GM23338 (cell line): Measurements from ENCODE around the gene MYPOP. TPM values are rescaled to one million over a fixed set of nuclear protein-coding genes. Genes with fewer than 3 reads are reported as not detected.

Source experiments
- ATAC-seq: fragments of 200-7000 bp; cut with Tn5 transposase; 3 replicates; pipeline ENCODE4 v1.9.1; 2020
- DNase-seq: peaks from one replicate; pipeline ENCODE4 v3.0.0-alpha.2; 2015; ENCODE audit warnings: low spot score
- H2AFZ ChIP-seq: fragments of 200-600 bp; sonication (generic); 2 replicates; pipeline ENCODE4 v1.8.0; 2016; ENCODE audit warnings: antibody characterized with exemption, mild to moderate bottlenecking, moderate library complexity
- H3F3A ChIP-seq: fragments of 200-600 bp; sonication (generic); replicated peaks from 2 replicates; pipeline ENCODE4 v1.8.0; 2017; ENCODE audit warnings: antibody characterized with exemption, mixed run types, low read depth
- H3K27ac ChIP-seq: fragments of 200-600 bp; sonication (generic); 2 replicates; pipeline ENCODE4 v1.6.1; 2016; ENCODE audit warnings: low read depth
- H3K27me3 ChIP-seq: fragments of 200-600 bp; sonication (generic); 2 replicates; pipeline ENCODE4 v1.8.0; 2016; ENCODE audit warnings: mild to moderate bottlenecking, mixed run types, moderate library complexity; ENCODE audit not compliant: insufficient read depth
- H3K36me3 ChIP-seq: fragments of 200-600 bp; sonication (generic); 2 replicates; pipeline ENCODE4 v1.8.0; 2016; ENCODE audit warnings: mild to moderate bottlenecking; ENCODE audit not compliant: insufficient read depth
- H3K4me1 ChIP-seq: fragments of 200-600 bp; sonication (generic); 2 replicates; pipeline ENCODE4 v1.8.0; 2016; ENCODE audit warnings: mild to moderate bottlenecking, moderate library complexity; ENCODE audit not compliant: insufficient read depth
- H3K4me2 ChIP-seq: fragments of 200-600 bp; sonication (generic); 2 replicates; pipeline ENCODE4 v1.7.1; 2017; ENCODE audit warnings: mixed run types
- H3K4me3 ChIP-seq: fragments of 200-600 bp; sonication (generic); 2 replicates; pipeline ENCODE4 v1.6.1; 2016; ENCODE audit warnings: mixed run types
- H3K79me2 ChIP-seq: fragments of 200-600 bp; sonication (generic); replicated peaks from 2 replicates; pipeline ENCODE4 v1.8.0; 2017; ENCODE audit warnings: mild to moderate bottlenecking; ENCODE audit not compliant: insufficient read depth
- H3K9me2 ChIP-seq: fragments of 200-600 bp; sonication (generic); 2 replicates; pipeline ENCODE4 v1.8.0; 2017; ENCODE audit not compliant: insufficient read depth
- H4K20me1 ChIP-seq: fragments of 200-600 bp; sonication (generic); replicated peaks from 2 replicates; pipeline ENCODE4 v1.8.0; 2017; ENCODE audit warnings: mild to moderate bottlenecking; ENCODE audit not compliant: insufficient read depth
- H3K27ac Mint-ChIP-seq: 2 replicates; pipeline ENCODE4 v1.8.0; 2020; ENCODE audit warnings: inconsistent platforms, mild to moderate bottlenecking, moderate library complexity, mixed read lengths
- H3K27me3 Mint-ChIP-seq: 3 replicates; pipeline ENCODE4 v1.8.0; 2022; ENCODE audit warnings: low read depth, mild to moderate bottlenecking, moderate library complexity, mixed read lengths, inconsistent platforms; ENCODE audit not compliant: insufficient read depth, poor library complexity
- H3K36me3 Mint-ChIP-seq: 3 replicates; pipeline ENCODE4 v1.8.0; 2021; ENCODE audit warnings: low read depth, mild to moderate bottlenecking, inconsistent platforms, moderate library complexity, mixed read lengths
- H3K4me1 Mint-ChIP-seq: 3 replicates; pipeline ENCODE4 v1.8.0; 2020; ENCODE audit warnings: mild to moderate bottlenecking, inconsistent platforms, mixed read lengths
- H3K4me3 Mint-ChIP-seq: 3 replicates; pipeline ENCODE4 v1.8.0; 2021; ENCODE audit warnings: moderate library complexity, mild to moderate bottlenecking, inconsistent platforms, mixed read lengths
- H3K9me3 Mint-ChIP-seq: 3 replicates; pipeline ENCODE4 v1.8.0; 2020; ENCODE audit warnings: moderate library complexity, mild to moderate bottlenecking, inconsistent platforms, mixed read lengths
- CREB1 ChIP-seq: fragments of 250-450 bp; sonication (Bioruptor Pico); IDR thresholded peaks from 2 replicates; pipeline ENCODE4 v1.5.0; 2020; ENCODE audit warnings: low read depth, mild to moderate bottlenecking, moderate library complexity
- CTCF ChIP-seq, 2 experiments: fragments of 200-600 bp in 1 of 2; sonication (generic) in 1 of 2; conservative IDR thresholded peaks; 2 replicates each; pipeline versions ENCODE4 v1.5.1 to v1.6.1; 2016 to 2017; ENCODE audit warnings: antibody characterized with exemption in 2 of 2, low read depth in 2 of 2, mild to moderate bottlenecking in 2 of 2, moderate library complexity in 1 of 2
- ETS1 ChIP-seq: IDR thresholded peaks from 2 replicates; pipeline ENCODE4 v1.6.1; 2016; ENCODE audit warnings: antibody characterized with exemption
- EZH2 ChIP-seq: fragments of 200-600 bp; sonication (generic); IDR thresholded peaks from one replicate; pipeline ENCODE4 v1.8.0; 2017; ENCODE audit warnings: antibody characterized with exemption, mild to moderate bottlenecking, low read depth; ENCODE audit not compliant: unreplicated experiment
- EZH2phosphoT487 ChIP-seq: fragments of 200-600 bp; sonication (generic); IDR thresholded peaks from one replicate; pipeline ENCODE4 v1.8.1; 2018; ENCODE audit warnings: antibody characterized with exemption; ENCODE audit not compliant: unreplicated experiment
- JUNB ChIP-seq: IDR thresholded peaks from one replicate; pipeline ENCODE4 v1.6.1; 2016; ENCODE audit warnings: antibody characterized with exemption; ENCODE audit not compliant: unreplicated experiment
- NANOG ChIP-seq: IDR thresholded peaks from 2 replicates; pipeline ENCODE4 v1.6.1; 2016; ENCODE audit warnings: antibody characterized with exemption, borderline replicate concordance
- POLR2AphosphoS5 ChIP-seq: IDR thresholded peaks from 2 replicates; pipeline ENCODE4 v1.6.1; 2016; ENCODE audit warnings: antibody characterized with exemption, low read depth
- REST ChIP-seq: IDR thresholded peaks from one replicate; pipeline ENCODE4 v1.6.1; 2018; ENCODE audit warnings: antibody characterized with exemption; ENCODE audit not compliant: unreplicated experiment
- STAT1 ChIP-seq: IDR thresholded peaks from one replicate; pipeline ENCODE4 v1.6.1; 2016; ENCODE audit warnings: antibody characterized with exemption; ENCODE audit not compliant: unreplicated experiment
- ZNF114 ChIP-seq: fragments of 250-450 bp; sonication (Bioruptor Pico); IDR thresholded peaks from 2 replicates; pipeline ENCODE4 v1.5.0; 2020; ENCODE audit warnings: mild to moderate bottlenecking, moderate library complexity
- ZNF331 ChIP-seq: fragments of 250-450 bp; sonication (Bioruptor Pico); IDR thresholded peaks from 2 replicates; pipeline ENCODE4 v1.5.0; 2020; ENCODE audit warnings: low read depth, mild to moderate bottlenecking, moderate library complexity
- ZNF462 ChIP-seq: fragments of 250-450 bp; sonication (Bioruptor Pico); IDR thresholded peaks from 2 replicates; pipeline ENCODE4 v1.5.0; 2020; ENCODE audit warnings: mild to moderate bottlenecking, moderate library complexity
- polyA plus RNA-seq: library from polyadenylated mRNA; unstranded; fragments of >200 nt; fragmentation: Nextera tagmentation; extraction: Ambion mirVana; gene quantifications from 2 replicates; pipeline ENCODE4 v1.2.1, GENCODE V29; 2016
- total RNA-seq: library from RNA; depleted of rRNA; stranded (reverse); fragments of >200 nt; shearing (Covaris generic); gene quantifications from 2 replicates; pipeline ENCODE4 v1.2.3, GENCODE V29; 2014

Gene MYPOP
- total and polyA plus RNA-seq, 2 experiments from 2014 or later: 3.0 to 6.9 TPM

GRCh38 chr19:45913874-45914830, 11.7 kb upstream of the MYPOP start, which contains the start of gene NANOS2:
Gene NANOS2 (minus strand): TSS chr19:45914778. CDS start chr19:45914693, 85 bp downstream.
- Histone ChIP-seq H3K9me2 (no peaks in the 10 kb centered on the region), H3F3A (0 out of 2 replicates have a peak, but pooled peaks cover 4% of the 10 kb centered on the region), H3K4me3 (no peak within 1 kb of the TSS), H3K27ac (no peak within 1 kb of the TSS), H3K27me3 (no peaks in the 10 kb centered on the region), H3K79me2 (no peaks in the 10 kb centered on the region), H2AFZ (peak within 1 kb of the TSS; percentile 81; the same call in 1 of the 2 replicates), H3K4me1 (no peaks in the 10 kb centered on the region), H3K36me3 (no peaks in the 10 kb centered on the region), H4K20me1 (no peaks in the 10 kb centered on the region), H3K4me2 (no peak within 1 kb of the TSS)
- H3K9me3 Mint-ChIP-seq: no peaks in the 10 kb centered on the region; the same call in 2 of the 3 replicates
- H3K27ac Mint-ChIP-seq: no peak within 1 kb of the TSS
- TF ChIP-seq ZNF331 (CRISPR knock-in tag) (no peak), STAT1 (no peak), REST (no peak), ETS1 (no peak), CREB1 (CRISPR knock-in tag) (0 out of 2 replicates have a peak, but pooled peaks have one; percentile 12), ZNF462 (CRISPR knock-in tag) (no peak), POLR2AphosphoS5 (no peak), JUNB (no peak), EZH2phosphoT487 (no peak), EZH2 (no peak), CTCF (conservative IDR thresholded peaks at IDR 0.05; ENCODE audit: low read depth in 2 of 2) (peak; percentile 71 to 94), ZNF114 (no peak), NANOG (no peak)
- peak; percentile 98 for DNase-seq
- no peaks in the 10 kb centered on the region; the same call in 2 of the 3 replicates for H3K36me3 Mint-ChIP-seq
- H3K4me3 Mint-ChIP-seq: no peak within 1 kb of the TSS; the same call in 2 of the 3 replicates
- ATAC-seq: peak; percentile 98
- H3K27me3 Mint-ChIP-seq: peaks cover 17% of the 10 kb centered on the region
- H3K4me1 Mint-ChIP-seq: no peaks in the 10 kb centered on the region; the same call in 2 of the 3 replicates
